ENCODE results near the gene GRIA3.
"Not testable (repeated sequence)": the region's sequence is repeated elsewhere in the genome, so short reads cannot be mapped to it uniquely, and the experiment has no call there.

GRIA3 gene

DNA sequence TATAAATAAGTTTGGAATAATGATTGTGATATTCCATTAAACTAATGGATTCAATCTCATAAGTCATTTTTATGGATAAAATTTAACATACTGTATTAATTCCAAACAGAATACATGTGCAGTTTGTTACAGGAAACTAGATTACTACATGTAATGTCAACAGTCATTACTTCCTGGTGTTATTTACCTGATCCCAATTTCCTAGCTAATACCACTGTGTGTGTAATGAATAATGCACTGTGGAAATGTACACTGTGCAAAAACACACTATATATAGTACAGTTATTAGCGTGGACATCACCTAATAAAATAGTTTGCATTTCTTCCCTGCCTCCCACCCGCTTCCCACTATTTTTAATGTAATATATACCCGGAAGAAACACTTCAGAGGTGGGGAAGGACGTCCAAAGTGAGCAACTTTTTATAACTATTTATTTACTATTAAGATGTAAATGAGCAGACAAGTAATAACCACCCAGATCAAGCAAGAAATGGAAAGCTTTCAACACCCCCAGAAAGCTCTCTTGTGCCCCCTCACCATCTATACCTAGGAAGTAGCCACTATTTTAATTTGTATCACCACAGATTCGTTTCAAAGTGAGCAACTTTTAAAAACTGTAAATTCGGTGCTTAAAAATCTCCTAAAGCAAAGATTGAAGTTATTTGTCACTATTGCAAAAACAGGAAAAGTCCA is 329.7 kb downstream of the GRIA3 start:
- H3K4me3 ChIP-seq (ENCODE audit: low read depth, low read length) = no peak overlapping the region

- H3K4me3 ChIP-seq (ENCODE audit: low read depth, low read length) = not testable (repeated sequence)
These were observed 330.2 kb downstream of the GRIA3 start for GRCh38 chrX:123514279-123514640.

- no peak overlapping the region for H3K4me3 ChIP-seq (ENCODE audit: low read depth, low read length)
These were observed 334.7 kb downstream of the GRIA3 start for GRCh38 chrX:123518791-123519190.

- no peak overlapping the region for H3K4me3 ChIP-seq (ENCODE audit: low read depth, low read length)
These were observed 341.1 kb downstream of the GRIA3 start for GRCh38 chrX:123525123-123525725.

DNA sequence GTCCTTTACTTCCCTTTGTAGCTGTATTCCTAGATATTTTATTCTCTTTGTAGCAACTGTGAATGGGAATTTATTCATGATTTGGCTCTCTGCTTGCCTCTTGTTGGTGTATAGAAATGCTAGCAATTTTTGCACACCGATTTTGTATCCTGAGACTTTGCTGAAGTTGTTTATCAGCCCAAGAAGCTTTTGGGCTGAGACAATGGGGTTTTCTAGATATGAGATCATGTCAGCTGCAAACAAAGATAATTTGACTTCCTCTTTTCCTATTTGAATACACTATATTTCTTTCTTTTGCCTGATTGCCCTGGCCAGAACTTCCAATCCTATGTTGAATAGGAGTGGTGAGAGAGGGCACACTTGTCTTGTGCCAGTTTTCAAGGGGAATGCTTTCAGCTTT is 346.6 kb downstream of the GRIA3 start:
- H3K4me3 ChIP-seq (ENCODE audit: low read depth, low read length) = not testable (repeated sequence)
